Lung (tissue), 12 donors: Measurements from ENCODE around the gene FBXL13. TPM values are rescaled to one million over a fixed set of nuclear protein-coding genes. Genes with fewer than 3 reads are reported as not detected.
"Not testable (repeated sequence)": the region's sequence is repeated elsewhere in the genome, so short reads cannot be mapped to it uniquely, and the experiment has no call there.

ENCODE experiments used
- ATAC-seq: fragments of 200-7000 bp; cut with Tn5 transposase; one replicate; pipeline ENCODE4 v1.9.1; 2020; ENCODE audit warnings: moderate number of reproducible peaks; ENCODE audit not compliant: insufficient read depth, low FRiP score
- DNase-seq, 3 donors: peaks; one replicate each; pipeline ENCODE4 v3.0.0-alpha.2; 2013 to 2017
- H3K27ac ChIP-seq, 2 donors: one replicate each; pipeline ENCODE4 v1.5.1; 2013; ENCODE audit warnings: mild to moderate bottlenecking in 2 of 2, moderate library complexity in 2 of 2, control low read depth in 1 of 2, inconsistent platforms in 1 of 2, low read depth in 1 of 2, low read length in 1 of 2
- H3K27me3 ChIP-seq, 3 donors: one replicate each; pipeline ENCODE4 v1.5.1; 2013; ENCODE audit warnings: low read length in 2 of 3; ENCODE audit not compliant: control insufficient read depth in 3 of 3, insufficient read depth in 3 of 3
- H3K36me3 ChIP-seq, 4 donors: one replicate each; pipeline ENCODE4 v1.5.1; 2013; ENCODE audit warnings: low read length in 4 of 4, mild to moderate bottlenecking in 1 of 4, moderate library complexity in 1 of 4; ENCODE audit not compliant: control insufficient read depth in 4 of 4, insufficient read depth in 4 of 4
- H3K4me1 ChIP-seq, 5 donors: one replicate each; pipeline ENCODE4 v1.5.1; 2013; ENCODE audit warnings: low read length in 5 of 5, mild to moderate bottlenecking in 2 of 5, moderate library complexity in 1 of 5; ENCODE audit not compliant: control insufficient read depth in 5 of 5, insufficient read depth in 5 of 5
- H3K4me3 ChIP-seq: one replicate; pipeline ENCODE4 v1.5.1; 2013; ENCODE audit warnings: mild to moderate bottlenecking, control low read depth, moderate library complexity
- H3K9ac ChIP-seq, 2 donors: one replicate each; pipeline ENCODE4 v1.5.1; 2013; ENCODE audit warnings: low read length in 2 of 2, control low read depth in 1 of 2; ENCODE audit not compliant: insufficient read depth in 1 of 2
- H3K9me3 ChIP-seq, 4 donors: one replicate each; pipeline ENCODE4 v1.5.1; 2013; ENCODE audit warnings: low read length in 3 of 4, mild to moderate bottlenecking in 1 of 4, moderate library complexity in 1 of 4; ENCODE audit not compliant: control insufficient read depth in 4 of 4, insufficient read depth in 3 of 4
- CTCF ChIP-seq: IDR thresholded peaks from 2 replicates; pipeline ENCODE4 v1.5.1; 2012; ENCODE audit warnings: mild to moderate bottlenecking; ENCODE audit errors: control extremely low read depth, extremely low read depth
- WGBS, 2 donors: extraction: QIAGEN DNeasy Blood & Tissue Kit; methylation state at CpG; one replicate each; pipeline ENCODE4 v1.1.7; 2013; 5-methylcytosine and 5-hydroxymethylcytosine counted together
- polyA plus RNA-seq, 2 donors: library from polyadenylated mRNA; stranded (reverse); fragments of 200-250 nt; gene quantifications; one replicate each; pipeline ENCODE4 v1.2.1, GENCODE V29; 2013
- total RNA-seq, 2 donors: library from RNA; depleted of rRNA in 1 of 2; stranded (reverse); fragments of >200 nt in 1 of 2; gene quantifications; one replicate each; pipeline ENCODE4 v1.2.1, GENCODE V29; 2014 to 2021
- donor health status: control.
- donor health status: control.
- donor health status: Bipolar disorder and iron deficiency.
- donor health status: healthy.
- donor health status: DM: yes; HTN: yes; CAD: no.

FBXL13 gene
- total and polyA plus RNA-seq, 4 donors, result 0.61 to 12.3 (median 3.7) TPM

- 48 to 61% methylated on average over 3 of the region's 3 CpGs for WGBS, 2 donors
- no peaks in the 10 kb centered on the region for H3K27me3 ChIP-seq
- H3K36me3 ChIP-seq, result peaks cover 7 to 11% (median 9%) of the 10 kb centered on the region in 4 donors
- no peak overlapping the region for H3K9ac ChIP-seq
- DNase-seq, result peak in 1 of 3 donors; percentile 17
- TF ChIP-seq CTCF, result no peak
- H3K27ac ChIP-seq, result no peak overlapping the region
- no peak for ATAC-seq
- H3K4me3 ChIP-seq, result no peak overlapping the region
- no peaks in the 10 kb centered on the region for H3K4me1 ChIP-seq
- H3K9me3 ChIP-seq, result peaks cover 0 to 1% (median 0%) of the 10 kb centered on the region in 4 donors
Measured at GRCh38 chr7:103094102-103094501, 19.5 kb upstream of the FBXL13 start.

DNA sequence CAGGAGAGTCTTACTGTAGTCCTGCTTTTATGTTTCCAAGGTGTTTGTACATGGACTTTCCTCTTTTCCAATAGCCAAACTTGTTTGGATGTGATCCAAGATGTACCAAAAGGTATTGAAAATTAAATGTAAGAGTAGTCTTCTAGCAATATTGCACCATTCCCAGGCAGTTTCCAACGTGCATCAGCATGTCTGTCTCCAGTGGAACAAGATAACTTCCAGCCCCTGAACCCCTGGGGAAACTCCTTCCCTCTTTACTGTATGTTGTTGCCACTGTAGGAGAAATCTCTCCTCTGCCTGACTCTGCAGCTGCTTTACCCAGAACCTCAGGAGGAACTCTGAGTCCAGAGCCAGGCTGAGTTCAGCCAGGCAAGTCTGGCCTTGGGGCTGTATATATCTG lies 18.8 kb upstream of the FBXL13 start:
- Histone ChIP-seq H3K27me3 (no peaks in the 10 kb centered on the region), H3K36me3 (peaks cover 7 to 17% (median 11%) of the 10 kb centered on the region in 4 donors), H3K27ac (no peak overlapping the region), H3K4me1 (no peaks in the 10 kb centered on the region), H3K9me3 (peaks cover 0 to 1% (median 0%) of the 10 kb centered on the region in 4 donors), H3K4me3 (no peak overlapping the region), H3K9ac (no peak overlapping the region)
- no peak for TF ChIP-seq CTCF
- DNase-seq (no peak), ATAC-seq (no peak)
- 54 to 59% methylated on average over 1 of the region's 1 CpG for WGBS, 2 donors

DNA sequence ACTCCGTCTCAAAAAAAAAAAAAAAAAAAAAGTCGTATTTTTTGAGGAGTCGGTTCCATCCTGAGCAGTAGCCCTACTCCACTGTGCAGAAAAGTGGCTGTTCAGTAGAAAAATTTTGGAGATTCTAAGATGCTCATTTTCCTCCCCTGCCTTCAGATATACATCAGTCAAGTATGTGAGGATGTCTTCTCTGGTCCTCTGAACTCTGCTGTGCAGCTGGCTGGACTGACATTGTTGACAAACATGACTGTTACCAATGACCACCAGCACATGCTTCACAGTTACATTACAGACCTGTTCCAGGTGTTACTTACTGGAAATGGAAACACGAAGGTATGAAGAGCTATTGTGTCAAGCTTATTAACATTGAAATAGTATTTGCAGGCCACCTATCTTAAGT lies 17.7 kb upstream of the FBXL13 start:
- 68 to 87% methylated on average over 4 of the region's 4 CpGs for WGBS, 2 donors
- H3K9ac ChIP-seq, H3K4me3 ChIP-seq, H3K9me3 ChIP-seq, ATAC-seq, H3K4me1 ChIP-seq, H3K27me3 ChIP-seq, DNase-seq, H3K27ac ChIP-seq: not testable (repeated sequence)
- H3K36me3 ChIP-seq, result peaks cover 3 to 14% (median 11%) of the 10 kb centered on the region in 4 donors

DNA sequence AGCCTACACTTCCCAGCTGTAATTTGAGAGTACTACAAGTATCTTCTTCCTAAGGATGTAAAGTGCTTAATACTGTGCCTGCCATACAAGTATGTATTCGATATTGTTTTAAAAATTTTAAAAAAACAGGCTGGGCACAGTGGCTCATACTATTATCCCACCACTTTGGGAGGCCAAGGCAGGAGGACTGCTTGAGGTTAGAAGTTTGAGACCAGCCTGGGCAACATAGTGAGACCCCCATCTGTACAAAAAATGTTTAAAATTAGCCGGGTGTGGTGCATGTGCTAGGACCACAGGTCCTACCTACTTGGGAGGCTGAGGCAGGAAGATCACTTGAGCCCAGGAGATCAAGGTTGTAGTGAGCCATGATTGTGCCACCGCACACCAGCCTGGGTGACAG lies 8.6 kb upstream of the FBXL13 start:
- Histone ChIP-seq H3K9me3 (no peaks in the 10 kb centered on the region), H3K36me3 (peaks cover 0 to 18% (median 7%) of the 10 kb centered on the region in 4 donors), H3K27me3 (no peaks in the 10 kb centered on the region), H3K27ac (no peak overlapping the region), H3K4me1 (no peaks in the 10 kb centered on the region), H3K4me3 (no peak overlapping the region), H3K9ac (no peak overlapping the region)
- whole genome bisulfite sequencing, 2 donors, result 95 to 96% methylated on average over 3 of the region's 3 CpGs
- DNase-seq (no peak), ATAC-seq (no peak)
- no peak for TF ChIP-seq CTCF
